Stimulated activated naive CD8-positive, alpha-beta T cell treated with anti-CD3 and anti-CD28 coated beads, Interleukin-15, Interleukin-2, amounts not matched to agents 100 ng/mL and 50 ng/mL, for 24 hours (primary cell): ENCODE results near the gene FNDC3B.
A peak's percentile ranks its signal among the peaks of the same experiment; 100 is the strongest.

ENCODE experiments used
- H3K27ac Mint-ChIP-seq: one replicate; pipeline ENCODE4 v1.8.0; 2021; ENCODE audit warnings: mild to moderate bottlenecking, mixed read lengths
- H3K27me3 Mint-ChIP-seq: one replicate; pipeline ENCODE4 v1.8.0; 2021; ENCODE audit warnings: mixed read lengths
- H3K36me3 Mint-ChIP-seq: one replicate; pipeline ENCODE4 v1.8.0; 2021; ENCODE audit warnings: low read depth, mixed read lengths
- H3K4me1 Mint-ChIP-seq: one replicate; pipeline ENCODE4 v1.8.0; 2021; ENCODE audit warnings: low read depth, mixed read lengths
- H3K4me3 Mint-ChIP-seq: one replicate; pipeline ENCODE4 v1.8.0; 2021; ENCODE audit warnings: mild to moderate bottlenecking, mixed read lengths
- H3K9me3 Mint-ChIP-seq: one replicate; pipeline ENCODE4 v1.8.0; 2021; ENCODE audit warnings: mixed read lengths

FNDC3B gene

DNA sequence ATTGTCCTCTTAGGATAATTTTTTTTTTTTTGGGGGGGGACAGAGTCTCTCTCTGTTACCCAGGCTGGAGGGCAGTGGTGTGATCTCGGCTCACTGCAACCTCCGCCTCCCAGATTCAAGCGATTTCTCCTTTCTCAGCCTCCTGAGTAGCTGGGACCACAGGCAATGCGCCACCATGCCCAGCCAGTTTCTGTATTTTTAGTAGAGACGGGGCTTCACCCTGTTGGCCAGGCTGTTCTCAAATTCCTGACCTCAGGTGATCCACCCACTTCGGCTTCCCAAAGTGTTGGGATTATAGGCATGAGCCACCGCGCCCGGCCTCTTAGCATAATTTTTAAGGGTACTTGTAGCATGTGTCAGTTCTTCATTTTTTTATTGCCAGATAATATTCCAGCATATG lies 122.6 kb downstream of the FNDC3B start:
- no peak overlapping the region for H3K27ac Mint-ChIP-seq
- no peaks in the 10 kb centered on the region for H3K27me3 Mint-ChIP-seq
- no peaks in the 10 kb centered on the region for H3K9me3 Mint-ChIP-seq
- no peaks in the 10 kb centered on the region for H3K4me1 Mint-ChIP-seq
- no peak overlapping the region for H3K4me3 Mint-ChIP-seq
- H3K36me3 Mint-ChIP-seq: no peaks in the 10 kb centered on the region

DNA sequence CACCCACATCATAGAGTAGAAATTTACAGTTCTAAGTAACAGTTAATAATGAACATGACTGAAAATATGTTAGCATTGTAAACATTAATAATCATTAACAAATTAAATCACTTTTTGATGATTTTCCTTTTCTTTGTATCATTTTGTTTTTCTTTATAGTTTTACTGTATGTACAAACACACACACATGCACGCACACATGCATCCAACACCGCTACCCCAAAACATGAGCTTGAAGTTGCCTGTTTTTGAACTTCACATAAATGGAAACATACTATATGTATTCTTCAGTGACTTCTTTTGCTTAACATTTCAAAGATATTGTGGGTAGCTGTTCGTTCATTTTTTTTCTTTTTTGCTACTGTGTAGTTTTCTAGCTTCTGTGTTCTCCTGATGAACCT lies 123.9 kb downstream of the FNDC3B start:
- Mint-ChIP-seq H3K27me3 (no peaks in the 10 kb centered on the region), H3K4me3 (no peak overlapping the region), H3K36me3 (no peaks in the 10 kb centered on the region), H3K4me1 (no peaks in the 10 kb centered on the region), H3K27ac (no peak overlapping the region), H3K9me3 (no peaks in the 10 kb centered on the region)

DNA sequence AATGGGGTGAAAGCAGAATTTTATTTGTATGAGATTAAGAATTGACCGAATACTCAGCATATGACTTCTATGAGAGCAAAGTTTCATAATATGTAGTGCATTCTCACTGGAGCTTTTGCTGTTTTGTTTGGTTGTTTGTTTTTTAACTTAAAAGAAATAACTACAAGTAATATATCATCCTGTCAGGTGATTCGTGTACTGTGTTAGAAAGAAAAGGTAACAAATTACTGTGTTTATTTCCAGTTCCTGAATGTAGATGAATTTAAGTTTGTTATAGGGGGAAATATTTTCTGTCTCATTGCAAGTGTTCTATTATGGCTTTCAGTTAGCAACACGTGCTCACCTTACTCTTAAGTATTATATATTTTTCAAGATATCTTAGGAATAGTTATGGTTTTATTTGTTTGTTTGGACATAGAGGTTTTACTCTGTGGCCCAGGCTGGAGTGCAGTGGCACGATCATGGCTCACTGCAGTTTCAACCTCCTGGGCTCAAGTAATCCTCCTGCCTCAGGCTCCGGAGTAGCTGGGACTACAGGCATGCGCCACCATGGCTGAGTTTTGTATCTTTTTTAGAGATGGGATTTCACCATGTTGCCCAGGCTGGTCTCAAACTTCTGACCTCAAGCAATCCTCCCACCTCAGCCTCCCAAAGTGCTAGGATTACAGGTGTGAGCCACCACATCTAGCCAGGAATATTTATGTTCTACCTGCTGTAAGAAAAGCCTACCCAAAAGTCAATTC lies 125.4 kb downstream of the FNDC3B start:
- Mint-ChIP-seq H3K9me3 (no peaks in the 10 kb centered on the region), H3K4me3 (no peak overlapping the region), H3K36me3 (no peaks in the 10 kb centered on the region), H3K27me3 (no peaks in the 10 kb centered on the region), H3K27ac (no peak overlapping the region), H3K4me1 (no peaks in the 10 kb centered on the region)

DNA sequence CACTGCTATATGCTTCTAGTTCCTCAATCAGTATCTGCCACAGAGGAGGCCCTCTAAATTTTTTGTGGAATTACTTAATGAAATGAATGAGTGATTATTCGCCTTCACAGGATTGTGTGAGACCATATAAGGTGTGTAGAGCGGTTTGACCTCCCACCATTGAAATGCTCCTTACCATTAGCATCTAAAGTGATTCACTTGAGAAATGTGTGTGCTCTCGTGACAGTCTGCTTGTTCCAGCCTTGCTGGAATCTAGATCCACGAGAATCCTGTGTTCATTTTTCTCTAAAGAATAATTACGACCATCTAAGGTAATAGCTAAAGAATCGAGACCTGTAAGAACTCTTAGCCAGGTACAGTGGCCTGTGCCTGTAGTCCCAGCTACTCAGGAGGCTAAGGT lies 126.9 kb downstream of the FNDC3B start:
- Mint-ChIP-seq H3K36me3 (no peaks in the 10 kb centered on the region), H3K4me3 (no peak overlapping the region), H3K4me1 (no peaks in the 10 kb centered on the region), H3K27ac (no peak overlapping the region), H3K27me3 (no peaks in the 10 kb centered on the region), H3K9me3 (no peaks in the 10 kb centered on the region)

DNA sequence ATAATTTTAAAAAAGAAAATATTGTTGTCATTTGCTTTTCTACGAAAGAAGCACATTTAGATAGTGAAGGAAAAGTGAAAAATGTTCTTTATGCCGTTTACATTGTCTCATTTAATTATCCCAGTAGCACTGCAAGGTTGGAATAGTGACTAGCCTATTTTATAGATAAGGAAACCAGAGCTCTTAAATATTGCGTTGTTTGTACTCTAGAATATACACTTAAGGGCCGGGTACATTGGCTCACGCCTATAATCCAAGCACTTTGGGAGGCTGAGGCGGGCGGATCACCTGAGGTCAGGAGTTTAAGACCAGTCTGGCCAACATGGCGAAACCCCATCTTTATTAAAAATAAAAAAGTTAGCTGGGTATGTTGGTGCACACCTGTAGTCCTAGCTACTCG lies 127.5 kb downstream of the FNDC3B start:
- Mint-ChIP-seq H3K27me3 (no peaks in the 10 kb centered on the region), H3K4me3 (no peak overlapping the region), H3K36me3 (no peaks in the 10 kb centered on the region), H3K4me1 (no peaks in the 10 kb centered on the region), H3K9me3 (no peaks in the 10 kb centered on the region), H3K27ac (no peak overlapping the region)

DNA sequence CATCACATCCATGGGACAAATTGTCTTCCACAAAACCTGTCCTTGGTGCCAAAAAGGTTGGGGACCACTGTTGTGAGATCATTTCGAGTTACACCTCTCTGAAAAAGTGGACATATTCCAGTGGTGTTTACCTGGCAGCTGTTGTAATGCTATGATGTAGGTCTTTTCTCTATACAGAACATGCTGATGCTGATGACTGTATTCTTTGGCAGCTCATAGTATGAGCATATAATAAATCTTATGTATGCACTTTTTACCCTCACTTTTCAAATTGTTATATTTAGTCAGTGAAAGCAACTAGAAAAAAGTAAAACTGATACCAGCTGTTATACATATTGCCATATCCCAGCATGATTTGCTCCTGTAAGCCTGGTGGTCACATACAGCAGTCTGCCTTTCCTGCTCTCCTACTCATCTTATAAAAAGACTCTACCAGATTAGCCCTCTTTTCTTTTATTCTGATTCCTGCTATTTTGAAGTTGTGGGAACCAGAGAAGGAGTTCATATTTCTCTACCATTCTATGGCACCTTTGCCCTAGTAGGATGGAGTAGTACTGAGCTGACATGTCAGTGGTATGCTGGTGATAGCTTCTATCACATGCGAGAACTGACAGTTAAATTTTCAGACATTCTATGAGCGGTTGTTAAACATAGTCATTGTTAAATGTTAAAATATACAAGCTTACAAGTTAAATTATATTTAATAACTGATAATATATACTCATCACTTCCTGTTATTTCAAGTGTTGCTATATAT lies 128.7 kb downstream of the FNDC3B start:
- Mint-ChIP-seq H3K27me3 (no peaks in the 10 kb centered on the region), H3K9me3 (no peaks in the 10 kb centered on the region), H3K27ac (no peak overlapping the region)

DNA sequence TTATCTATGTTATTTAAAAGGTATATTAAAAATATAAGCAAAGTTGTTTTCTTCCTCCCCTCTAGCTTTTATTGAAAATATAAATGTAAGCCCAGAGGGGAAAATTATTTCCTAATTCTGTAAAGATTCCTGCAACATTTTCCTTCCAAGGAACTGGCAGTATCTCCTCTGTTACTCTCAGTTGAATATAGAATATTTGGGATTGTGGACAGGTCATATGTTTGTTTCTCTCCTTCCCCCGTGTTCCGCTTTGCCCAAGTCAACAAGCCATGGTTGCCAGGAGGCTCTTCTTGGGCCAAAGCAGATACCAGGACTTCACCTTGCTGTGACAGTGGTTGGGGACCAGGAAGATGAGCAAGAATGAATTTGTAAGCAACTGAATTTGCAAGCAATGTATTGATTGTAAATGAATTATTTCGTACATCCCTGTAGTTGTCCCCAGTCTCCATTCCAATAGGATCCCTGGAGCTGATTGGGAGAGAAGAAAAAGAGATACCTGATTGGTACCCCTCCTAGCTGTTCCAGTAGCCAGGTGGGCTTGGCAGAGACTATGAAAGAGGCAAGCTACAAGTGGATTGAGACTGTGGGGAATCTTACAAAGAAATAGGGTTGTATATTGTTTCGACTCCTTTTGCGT lies 130.8 kb downstream of the FNDC3B start:
- Mint-ChIP-seq H3K9me3 (no peaks in the 10 kb centered on the region), H3K36me3 (no peaks in the 10 kb centered on the region), H3K4me3 (no peak overlapping the region), H3K27ac (peak overlapping the region; percentile 36), H3K27me3 (no peaks in the 10 kb centered on the region), H3K4me1 (peaks cover 9% of the 10 kb centered on the region)

More for the DNA sequence above, 128.7 kb downstream of the FNDC3B start:
- H3K4me1 Mint-ChIP-seq: peaks cover 6% of the 10 kb centered on the region
- no peak overlapping the region for H3K4me3 Mint-ChIP-seq
- no peaks in the 10 kb centered on the region for H3K36me3 Mint-ChIP-seq

DNA sequence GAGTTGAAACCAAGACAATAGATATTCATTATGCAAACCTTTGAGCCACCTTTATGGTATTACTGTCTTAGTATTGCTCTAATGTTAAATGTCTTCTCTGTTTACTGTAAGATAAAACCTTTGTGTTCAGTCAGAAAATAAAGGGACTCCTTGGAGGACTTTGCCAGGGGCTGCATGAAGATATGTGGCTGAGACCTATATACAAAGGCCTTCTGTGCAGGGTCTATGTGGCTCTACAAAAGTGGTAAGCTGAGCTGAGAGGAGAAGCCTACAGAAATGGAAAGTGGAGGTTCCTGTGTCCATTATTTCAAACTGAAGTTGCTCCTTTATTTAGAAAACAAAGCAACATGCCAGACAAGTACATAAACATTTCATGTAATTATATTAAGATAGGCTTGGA lies 131.5 kb downstream of the FNDC3B start:
- H3K27ac Mint-ChIP-seq: no peak overlapping the region
- H3K4me1 Mint-ChIP-seq: peaks cover 9% of the 10 kb centered on the region
- no peaks in the 10 kb centered on the region for H3K27me3 Mint-ChIP-seq
- H3K4me3 Mint-ChIP-seq: no peak overlapping the region
- H3K9me3 Mint-ChIP-seq: no peaks in the 10 kb centered on the region
- no peaks in the 10 kb centered on the region for H3K36me3 Mint-ChIP-seq

DNA sequence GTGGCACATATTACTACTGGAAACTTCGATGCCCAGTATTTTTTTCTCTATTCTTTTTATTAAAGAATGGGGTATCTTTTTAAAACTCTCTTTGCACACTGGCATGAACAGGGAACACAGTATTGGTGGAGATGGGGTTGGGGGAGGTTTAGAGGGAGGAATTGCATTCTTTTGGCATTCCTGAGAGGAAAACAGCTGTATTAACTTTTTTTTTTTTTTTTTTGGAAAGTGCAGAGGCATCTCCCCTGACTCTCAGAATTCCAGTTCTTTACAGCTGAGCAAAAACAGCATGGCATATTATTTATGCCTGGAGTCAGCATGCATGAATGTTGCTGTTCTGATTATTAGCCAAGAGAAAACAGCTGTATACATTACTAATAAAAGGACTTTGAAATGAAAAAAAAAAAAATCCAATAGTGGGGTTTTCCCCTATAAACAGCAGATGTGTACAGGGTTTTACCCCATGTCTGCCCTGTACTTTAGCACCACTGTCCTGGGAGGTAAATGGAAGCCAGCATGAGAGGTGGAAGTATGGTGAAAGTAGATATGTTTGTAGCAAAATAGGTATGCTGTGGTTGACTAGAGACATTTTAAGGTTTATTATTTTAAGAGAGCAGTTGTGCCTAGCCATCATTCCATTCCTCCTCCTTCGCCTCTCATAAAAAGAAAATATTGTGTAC lies 132.2 kb downstream of the FNDC3B start:
- Mint-ChIP-seq H3K9me3 (no peaks in the 10 kb centered on the region), H3K4me1 (peaks cover 9% of the 10 kb centered on the region), H3K36me3 (no peaks in the 10 kb centered on the region), H3K27me3 (no peaks in the 10 kb centered on the region), H3K4me3 (no peak overlapping the region), H3K27ac (no peak overlapping the region)

DNA sequence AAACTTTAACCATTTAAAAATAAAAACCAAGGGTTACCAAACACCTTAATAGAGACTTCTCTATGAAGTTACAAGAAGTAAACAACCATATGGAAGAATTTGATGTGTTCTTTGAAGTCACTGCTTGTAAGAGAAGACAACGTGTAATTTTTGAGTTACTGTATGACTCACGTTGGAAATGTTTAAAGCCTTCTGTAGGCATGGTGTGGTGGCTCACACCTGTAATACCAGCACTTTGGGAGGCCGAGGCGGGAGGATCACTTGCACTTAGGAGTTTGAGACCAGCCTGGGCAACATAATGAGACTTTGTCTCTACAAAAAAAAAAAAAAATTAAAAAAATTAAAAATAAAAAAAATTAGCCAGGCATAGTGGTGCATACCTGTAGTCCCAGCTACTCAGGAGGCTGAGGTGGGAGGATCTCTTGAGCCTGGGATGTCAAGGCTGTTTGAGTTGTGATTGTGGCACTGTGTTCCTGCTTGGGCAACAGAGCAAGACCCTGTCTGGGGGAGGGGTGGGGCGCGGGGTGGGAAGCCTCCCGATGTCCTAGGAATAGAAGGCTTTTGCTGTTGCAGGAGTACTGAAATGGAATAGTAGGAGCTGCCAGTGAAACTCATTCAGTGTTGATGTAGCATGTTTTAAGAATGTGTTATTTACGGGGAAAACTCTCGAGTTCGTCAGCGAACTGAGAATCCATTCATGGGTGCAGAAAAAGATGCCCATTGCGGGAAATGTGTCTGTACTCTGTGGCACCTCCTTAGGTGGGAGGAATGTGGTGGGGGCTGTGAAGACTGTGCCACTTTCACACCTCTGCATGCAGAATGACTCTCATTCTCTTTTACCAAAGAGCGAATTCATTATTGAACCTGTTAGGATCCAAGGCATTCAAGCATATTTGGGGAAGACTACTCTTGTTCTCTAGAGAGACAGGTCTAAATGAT lies 134.2 kb downstream of the FNDC3B start:
- Mint-ChIP-seq H3K27ac (no peak overlapping the region), H3K4me3 (no peak overlapping the region)

DNA sequence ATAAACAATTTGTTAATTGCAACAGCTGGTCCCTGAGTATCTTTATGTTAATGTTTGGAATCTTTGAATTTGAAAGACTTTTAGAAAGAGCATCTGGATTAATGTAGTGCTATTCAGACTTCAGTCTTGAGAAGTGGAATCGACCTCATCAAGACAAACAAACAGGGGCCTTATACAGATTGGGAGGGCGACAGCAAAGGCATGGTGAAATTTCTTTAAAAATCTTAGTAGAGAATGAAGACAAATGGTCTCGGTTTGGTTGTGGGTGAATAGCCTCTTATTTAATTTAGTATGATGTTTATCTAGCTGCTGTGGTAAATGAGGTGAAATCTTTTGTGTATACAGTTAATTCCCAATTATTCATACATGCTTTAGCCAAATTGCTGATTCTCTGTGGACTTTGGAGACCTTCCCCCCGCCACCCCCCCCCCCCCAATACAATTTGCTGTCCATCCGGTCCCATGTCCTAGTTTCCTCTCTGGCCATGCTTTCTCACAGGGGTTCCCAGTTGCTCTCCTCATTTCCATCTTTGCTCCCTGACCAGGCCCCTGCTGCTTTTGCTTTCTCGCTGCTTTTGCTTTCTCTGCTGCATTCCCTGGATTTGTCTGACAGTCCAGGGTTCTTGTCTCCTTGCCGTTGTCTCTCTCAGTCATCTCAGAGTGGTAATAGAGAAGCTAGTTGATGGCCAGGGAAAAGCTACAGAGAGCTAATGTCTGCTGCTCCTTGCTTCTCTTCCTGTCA lies 135.3 kb downstream of the FNDC3B start:
- Mint-ChIP-seq H3K4me1 (peaks cover 9% of the 10 kb centered on the region), H3K36me3 (peaks cover 10% of the 10 kb centered on the region), H3K27me3 (no peaks in the 10 kb centered on the region), H3K4me3 (no peak overlapping the region), H3K9me3 (no peaks in the 10 kb centered on the region), H3K27ac (no peak overlapping the region)

More for the DNA sequence above, 134.2 kb downstream of the FNDC3B start:
- Mint-ChIP-seq H3K9me3 (no peaks in the 10 kb centered on the region), H3K36me3 (peaks cover 9% of the 10 kb centered on the region), H3K4me1 (peaks cover 9% of the 10 kb centered on the region), H3K27me3 (no peaks in the 10 kb centered on the region)

DNA sequence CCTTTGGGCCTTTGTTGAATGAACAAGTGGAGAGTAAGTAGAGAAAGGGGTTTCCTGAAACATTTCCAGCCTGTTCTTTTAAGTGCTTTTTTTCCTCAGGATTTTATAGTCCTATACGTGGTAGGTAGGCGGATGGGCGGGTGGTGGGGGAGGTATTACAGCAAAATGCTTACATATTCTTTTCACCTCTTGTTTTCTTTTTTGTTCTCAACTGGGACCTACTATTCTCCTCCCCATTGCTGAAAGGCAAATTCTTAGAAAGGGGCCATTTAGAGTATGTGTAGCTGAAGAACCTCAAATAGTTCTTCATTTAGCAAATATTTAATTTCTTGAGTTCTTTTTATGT lies 135.8 kb downstream of the FNDC3B start:
- H3K36me3 Mint-ChIP-seq: peaks cover 13% of the 10 kb centered on the region
- no peak overlapping the region for H3K4me3 Mint-ChIP-seq
- no peak overlapping the region for H3K27ac Mint-ChIP-seq
- peaks cover 13% of the 10 kb centered on the region for H3K4me1 Mint-ChIP-seq
- no peaks in the 10 kb centered on the region for H3K27me3 Mint-ChIP-seq
- no peaks in the 10 kb centered on the region for H3K9me3 Mint-ChIP-seq

DNA sequence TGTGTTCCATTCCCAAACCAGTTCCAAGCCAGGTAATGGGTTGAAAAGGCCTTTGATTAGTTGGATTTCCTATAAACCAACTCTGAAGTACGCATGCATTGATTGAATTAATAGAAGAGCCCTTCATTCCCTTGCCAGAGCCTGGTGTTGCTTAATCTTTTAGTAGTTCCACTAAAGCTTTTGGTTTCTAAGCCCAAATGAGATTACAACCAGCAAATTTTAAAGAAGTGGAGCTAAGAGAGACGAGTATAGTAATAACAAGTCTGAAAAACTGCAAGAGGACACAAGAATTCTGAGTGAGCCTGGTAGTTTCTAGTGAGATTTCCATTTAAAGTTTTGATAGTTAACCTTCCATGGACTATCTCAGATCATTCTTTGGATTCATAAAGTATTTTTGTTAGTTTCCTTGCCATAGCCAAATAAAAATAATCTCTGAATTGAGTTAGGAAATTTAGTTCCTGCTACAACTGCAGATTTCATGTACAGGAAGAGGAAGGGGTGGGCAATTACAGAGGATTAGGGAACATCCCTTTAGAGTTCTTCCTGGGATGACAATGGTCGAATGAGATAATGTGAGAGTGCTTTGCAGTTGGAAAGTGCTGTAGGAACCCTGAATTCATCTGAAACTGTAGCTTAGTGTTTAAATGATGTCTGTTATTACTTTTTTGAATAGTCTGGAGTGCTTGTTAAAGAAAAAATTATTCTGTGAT lies 136.8 kb downstream of the FNDC3B start:
- Mint-ChIP-seq H3K9me3 (no peaks in the 10 kb centered on the region), H3K4me1 (peaks cover 13% of the 10 kb centered on the region), H3K4me3 (no peak overlapping the region), H3K36me3 (peaks cover 13% of the 10 kb centered on the region), H3K27me3 (no peaks in the 10 kb centered on the region), H3K27ac (no peak overlapping the region)
